GM18909 (cell line): ENCODE results near the gene GTF3C5.
"Not testable (repeated sequence)": the region's sequence is repeated elsewhere in the genome, so short reads cannot be mapped to it uniquely, and the experiment has no call there.

Experiments used
- ATAC-seq: cut with Tn5 transposase; IDR thresholded peaks from one replicate; pipeline ENCODE4 v1.9.1; 2021; ENCODE audit warnings: mild to moderate bottlenecking; ENCODE audit not compliant: unreplicated experiment, poor library complexity

The GTF3C5 gene

GRCh38 chr9:133026426-133026825 lies 4.4 kb upstream of the GTF3C5 start:
- no peak for ATAC-seq

DNA sequence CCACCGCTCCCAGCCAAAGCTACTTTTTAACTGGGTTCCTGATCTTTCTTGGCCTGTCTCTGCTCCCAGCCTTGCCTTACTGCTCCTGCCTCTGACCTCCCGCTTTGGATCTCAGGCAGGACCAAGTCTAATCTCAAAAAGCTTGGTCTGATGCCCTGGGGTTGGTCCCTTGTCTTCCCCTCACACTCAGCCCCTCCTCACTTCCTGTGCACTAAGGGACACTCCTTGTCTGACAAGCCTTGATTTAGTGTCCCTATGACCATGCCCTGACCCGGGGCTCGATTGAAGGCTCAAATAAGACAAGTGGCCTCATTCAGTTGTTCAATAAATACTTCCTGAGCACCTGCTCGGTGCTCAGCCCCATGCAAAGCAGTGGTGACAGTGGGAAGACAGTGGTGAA lies 3.7 kb upstream of the GTF3C5 start:
- ATAC-seq = no peak

DNA sequence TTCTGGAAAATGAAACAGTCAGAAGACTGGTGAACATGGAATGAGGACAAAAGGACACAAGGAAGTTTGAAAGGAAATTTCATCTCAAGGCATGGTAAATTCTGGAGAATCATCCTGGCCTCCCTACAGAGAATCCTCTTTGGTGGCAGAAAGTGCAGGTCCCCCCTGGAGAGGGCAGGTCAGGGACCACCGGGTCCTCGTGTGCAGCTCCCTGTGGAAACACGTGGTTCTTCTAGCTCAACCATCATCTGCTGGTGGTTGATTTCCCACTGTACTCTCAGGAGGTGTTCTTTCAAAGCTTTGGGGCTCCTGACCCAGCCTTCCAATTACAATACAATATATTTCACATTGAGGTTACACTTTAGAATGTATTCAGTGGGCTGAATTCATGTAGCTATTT lies 2.6 kb upstream of the GTF3C5 start:
- no peak for ATAC-seq

GRCh38 chr9:133029994-133030316 lies 842 bp upstream of the GTF3C5 start:
- ATAC-seq = no peak

DNA sequence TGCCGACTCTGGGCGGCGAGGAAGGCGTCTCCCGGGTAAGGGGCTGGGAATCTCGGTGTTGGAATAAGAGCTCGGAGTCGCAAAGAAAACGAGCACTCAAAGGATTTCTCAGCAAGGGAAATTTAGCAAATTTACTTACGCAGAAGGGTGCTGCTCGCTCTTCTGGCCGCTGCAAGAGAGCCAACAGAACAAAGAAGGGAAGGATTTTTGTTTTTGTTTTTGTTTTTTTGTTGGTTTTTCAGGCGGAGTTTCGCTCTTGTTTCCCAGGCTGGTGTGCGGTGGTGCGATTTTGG lies 279 bp downstream of the GTF3C5 start:
- ATAC-seq = no peak

DNA sequence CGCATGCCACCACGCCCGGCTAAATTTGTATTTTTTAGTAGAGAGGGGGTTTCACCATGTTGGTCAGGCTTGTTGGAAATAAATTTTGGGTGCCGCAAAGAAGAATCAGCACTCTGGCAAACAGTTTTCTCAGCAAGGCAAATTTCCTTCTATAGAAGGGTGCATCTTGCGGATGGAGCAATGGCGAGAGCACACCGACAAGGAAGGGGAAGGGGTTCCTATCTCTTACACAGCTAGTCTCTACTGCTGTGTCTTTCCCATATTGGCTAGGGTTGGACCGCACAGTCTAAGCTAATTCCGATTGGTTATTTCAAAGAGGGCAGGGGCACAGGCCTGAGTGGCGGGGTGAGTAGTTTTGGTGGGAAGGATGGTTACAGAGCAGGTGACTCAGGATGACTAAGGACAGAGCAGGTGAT lies 707 bp downstream of the GTF3C5 start:
- no peak for ATAC-seq

DNA sequence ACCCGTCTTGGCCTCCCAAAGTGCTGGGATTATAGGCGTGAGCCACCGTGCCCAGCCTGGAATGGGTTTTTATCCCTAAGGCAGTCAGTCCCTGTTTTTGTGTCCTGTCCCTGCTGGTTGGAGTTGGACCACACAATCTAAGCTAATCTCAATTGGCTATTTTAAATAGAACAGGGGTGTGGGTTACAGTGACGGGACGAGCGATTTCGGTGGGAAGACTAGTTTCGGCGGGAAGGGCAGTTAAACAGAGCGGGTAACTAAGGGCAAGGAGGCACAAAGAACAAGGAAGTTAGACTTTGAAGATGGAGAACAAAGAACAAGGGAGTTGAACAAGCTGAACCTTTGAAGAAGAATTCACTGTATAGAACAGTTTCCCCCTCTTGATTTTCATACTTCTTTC lies 1.4 kb downstream of the GTF3C5 start:
- no peak for ATAC-seq

GRCh38 chr9:133035669-133036068 lies 4.9 kb downstream of the GTF3C5 start:
- ATAC-seq = no peak

DNA sequence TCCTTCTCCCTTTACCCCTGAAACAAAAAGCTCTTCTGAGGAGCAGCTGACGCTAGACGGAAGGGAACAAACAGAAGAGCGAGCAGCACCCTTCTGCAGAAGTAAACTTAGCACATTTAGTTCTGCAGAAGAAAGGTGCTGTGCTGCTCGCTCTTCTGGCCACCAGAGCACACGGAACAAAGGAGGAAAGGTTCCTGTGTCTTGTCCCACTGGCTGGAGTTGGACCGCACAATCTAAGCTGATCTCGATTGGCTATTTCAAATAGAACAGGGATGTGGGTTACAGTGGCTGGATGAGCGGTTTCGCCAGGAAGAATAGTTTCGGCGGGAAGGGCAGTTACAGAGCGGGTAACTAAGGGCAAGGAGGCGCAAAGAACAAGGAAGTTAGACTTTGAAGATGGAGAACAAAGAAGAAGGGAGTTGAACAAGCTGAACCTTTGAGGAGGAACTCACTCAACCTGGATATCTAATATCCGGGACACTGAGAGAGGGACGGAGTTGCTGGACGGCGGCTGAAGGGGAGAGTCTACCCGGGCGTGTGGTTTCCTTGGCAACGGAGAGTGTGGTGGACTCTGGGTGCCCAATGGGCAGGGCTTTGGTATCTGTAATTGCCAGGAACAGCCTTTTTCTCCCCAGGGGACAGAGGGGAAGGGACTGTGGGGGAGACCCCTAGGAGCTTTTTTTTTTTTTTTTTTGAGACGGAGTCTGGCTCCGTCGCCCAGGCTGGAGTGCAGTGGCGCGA lies 7.1 kb downstream of the GTF3C5 start:
- ATAC-seq = no peak

DNA sequence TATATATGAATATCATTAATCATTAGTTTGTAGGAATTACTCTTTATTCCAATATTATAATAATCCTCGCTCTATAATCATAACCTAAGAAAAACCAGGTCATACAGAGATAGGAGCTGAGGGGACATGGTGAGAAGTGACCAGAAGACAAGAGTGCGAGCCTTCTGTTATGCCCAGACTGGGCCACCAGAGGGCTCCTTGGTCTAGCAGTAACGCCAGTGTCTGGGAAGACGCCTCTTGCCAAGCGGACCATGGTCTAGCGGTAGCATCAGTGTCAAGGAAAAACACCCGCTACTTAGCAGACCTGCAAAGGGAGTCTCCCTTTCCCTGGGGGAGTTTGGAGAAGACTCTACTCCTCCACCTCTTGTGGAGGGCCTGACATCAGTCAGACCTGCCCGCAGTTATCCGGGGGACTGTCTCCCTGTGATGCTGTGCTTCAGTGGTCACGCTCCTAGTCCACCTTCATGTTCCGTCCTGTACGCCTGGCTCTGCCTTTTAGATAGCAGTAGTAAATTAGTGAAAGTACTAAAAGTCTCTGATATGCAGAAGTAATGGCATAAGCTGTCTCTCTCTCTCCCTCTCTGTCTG lies 10.2 kb downstream of the GTF3C5 start:
- not testable (repeated sequence) for ATAC-seq

DNA sequence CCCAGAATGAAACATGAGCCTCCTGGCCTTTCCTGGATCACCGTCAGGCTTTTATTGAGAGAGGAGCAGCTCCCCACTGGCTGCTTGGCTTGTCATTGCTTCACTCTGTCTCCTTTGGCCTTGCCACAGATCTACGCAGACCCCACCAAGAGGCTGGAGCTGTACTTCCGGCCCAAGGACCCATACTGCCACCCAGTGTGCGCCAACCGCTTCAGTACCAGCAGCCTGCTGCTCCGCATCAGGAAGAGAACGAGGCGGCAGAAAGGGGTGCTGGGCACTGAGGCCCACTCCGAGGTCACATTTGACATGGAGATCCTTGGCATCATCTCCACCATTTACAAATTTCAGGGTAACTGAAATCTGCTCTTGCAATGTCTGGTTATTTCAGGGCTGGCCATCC lies 11.2 kb downstream of the GTF3C5 start:
- ATAC-seq = no peak

DNA sequence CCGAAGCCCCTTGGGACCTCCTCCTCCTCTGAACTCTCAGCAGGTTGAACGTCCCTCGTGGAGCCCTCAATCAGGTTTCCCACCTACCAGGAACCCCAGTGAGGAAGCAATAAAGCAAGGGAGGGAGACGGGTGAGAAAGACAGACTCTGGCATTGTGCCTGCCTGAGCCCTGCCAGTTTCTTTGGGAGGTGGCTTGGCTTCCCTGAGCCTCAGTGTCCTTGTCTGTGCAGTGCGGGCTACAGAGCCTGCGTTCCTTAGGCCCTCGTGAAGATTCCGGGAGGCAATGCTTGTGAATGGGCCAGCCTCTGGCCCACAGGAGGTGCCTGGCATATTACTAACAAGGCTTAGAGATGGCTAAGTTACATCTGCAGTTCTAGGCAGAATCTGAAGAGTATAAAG lies 11.9 kb downstream of the GTF3C5 start:
- ATAC-seq = no peak

- ATAC-seq = no peak
These were observed 12.7 kb downstream of the GTF3C5 start for GRCh38 chr9:133043449-133044035.

- no peak for ATAC-seq
These were observed 13.3 kb downstream of the GTF3C5 start for GRCh38 chr9:133044125-133044524.

DNA sequence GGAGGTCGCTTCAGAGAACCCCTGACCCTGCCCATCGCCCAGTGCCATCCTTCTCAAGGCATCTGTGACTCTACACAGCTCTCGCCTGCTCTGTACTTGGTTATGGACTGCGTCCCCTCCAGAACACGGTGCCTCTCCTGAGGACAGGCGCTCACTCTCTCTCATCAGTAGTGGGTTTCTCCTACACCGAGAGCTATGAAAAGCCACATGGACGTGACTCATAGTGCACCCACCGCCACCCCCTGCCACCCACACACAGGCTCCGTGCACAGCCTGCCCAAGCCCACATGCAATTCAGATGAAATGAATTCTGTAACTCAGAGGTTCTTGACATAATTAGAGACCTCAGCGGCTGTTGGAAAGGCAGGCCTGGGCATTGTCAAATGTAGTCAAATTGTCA lies 13.9 kb downstream of the GTF3C5 start:
- no peak for ATAC-seq

DNA sequence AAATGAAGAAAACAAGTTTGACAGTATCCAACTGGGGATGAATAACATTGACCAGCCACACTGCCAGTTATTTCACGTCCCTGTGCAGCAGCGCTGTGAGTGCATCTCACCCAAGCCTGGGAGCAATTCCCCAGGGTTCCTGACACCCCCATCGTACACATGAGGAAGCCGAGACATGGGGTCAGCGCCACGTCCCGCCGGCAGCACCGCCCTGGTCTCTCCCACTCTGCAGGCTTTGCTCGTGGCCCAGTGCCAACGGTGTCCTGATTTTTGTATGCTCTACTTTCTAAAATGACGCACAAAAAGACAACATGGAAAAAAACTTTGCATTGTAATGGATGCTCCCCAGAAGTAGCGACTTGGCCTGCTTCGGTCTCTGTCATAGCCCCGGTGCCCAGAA lies 14.3 kb downstream of the GTF3C5 start:
- no peak for ATAC-seq

- no peak for ATAC-seq
These were observed 15.6 kb downstream of the GTF3C5 start for GRCh38 chr9:133046196-133046899.

DNA sequence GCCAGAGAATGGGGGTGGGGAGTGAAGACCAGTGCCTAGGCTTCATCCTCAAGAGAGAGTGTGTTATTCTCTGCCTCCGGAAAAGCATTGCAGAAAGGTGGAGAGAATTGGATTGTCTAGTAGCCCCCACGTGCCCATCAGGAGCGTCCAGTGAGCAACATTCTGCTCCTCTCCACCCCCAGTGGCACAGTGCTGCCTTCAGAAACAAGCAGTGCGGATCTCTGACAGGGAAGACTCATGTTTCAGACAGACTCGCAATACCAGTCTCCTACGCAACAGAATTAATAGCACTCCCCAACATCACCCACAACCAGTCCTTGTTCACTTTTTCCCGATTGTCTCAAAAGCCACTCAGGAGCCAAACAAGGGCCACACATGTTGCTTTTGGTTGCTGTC lies 16.1 kb downstream of the GTF3C5 start:
- ATAC-seq = no peak

DNA sequence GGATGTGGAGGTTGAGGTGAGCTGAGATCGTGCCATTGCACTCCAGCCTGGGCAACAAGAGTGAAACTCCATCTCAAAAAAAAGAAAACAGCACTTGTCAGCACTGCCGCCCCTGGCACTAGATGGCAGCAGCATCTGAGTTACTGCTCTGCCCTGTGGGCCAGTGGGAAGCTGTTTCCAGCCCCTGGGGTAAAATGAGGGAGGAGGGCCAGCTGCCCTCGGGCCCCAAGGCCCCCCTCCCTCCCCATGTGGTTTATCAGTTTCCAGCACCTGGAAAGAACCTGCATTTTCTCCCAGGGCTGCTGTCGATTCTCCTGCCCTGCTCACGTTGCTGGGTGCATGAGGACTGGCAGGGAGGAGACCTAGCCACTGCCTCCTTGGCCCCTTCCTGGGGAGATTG lies 17.8 kb downstream of the GTF3C5 start:
- ATAC-seq = no peak

- no peak for ATAC-seq
These were observed 18.2 kb downstream of the GTF3C5 start for GRCh38 chr9:133049043-133049442.

DNA sequence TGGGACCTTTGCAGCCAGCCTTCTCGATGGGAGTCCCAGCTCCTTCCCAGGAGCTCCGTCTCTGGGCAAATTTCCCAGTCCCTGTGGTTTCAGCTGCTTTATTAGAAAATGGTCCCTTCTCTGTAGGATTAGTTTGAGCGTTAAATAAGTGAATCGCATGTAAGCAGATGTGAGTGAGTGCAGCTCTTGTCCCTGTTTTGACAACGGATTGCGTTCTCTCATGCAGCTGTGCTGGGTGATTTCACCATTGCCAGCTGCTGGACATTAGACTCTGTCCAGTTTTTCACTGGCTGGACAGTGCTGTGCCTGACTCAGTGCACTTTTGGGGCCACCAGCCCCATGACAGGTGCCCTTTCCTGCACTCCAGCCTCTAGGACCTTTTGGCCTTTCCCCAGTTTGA lies 19.3 kb downstream of the GTF3C5 start:
- no peak for ATAC-seq

GRCh38 chr9:133050781-133051180 lies 20.0 kb downstream of the GTF3C5 start:
- ATAC-seq = no peak
